ENCODE results near the gene CRY1. TPM values are rescaled to one million over a fixed set of nuclear protein-coding genes. Genes with fewer than 3 reads are reported as not detected.

CRY1 gene
- total RNA-seq, 1 experiment from 2014 or later: 19.4 TPM

GRCh38 chr12:107127482-107128430 is 34.4 kb upstream of the CRY1 start:
- DNase-seq: no peak
- no peak for TF ChIP-seq CTCF (IDR thresholded peaks at IDR 0.05; ENCODE audit: insufficient read depth in 1 of 2, low read depth in 1 of 2, low read length in 1 of 2, severe bottlenecking in 1 of 2, unreplicated experiment in 1 of 2)
- CTCF ChIA-PET: no interaction called here
- BruUV-seq (replicated peaks): no TSS peak
- no peak overlapping the region for H3K4me3 Mint-ChIP-seq (ENCODE audit: unreplicated experiment)
- no peaks in the 10 kb centered on the region for H3K4me1 Mint-ChIP-seq (ENCODE audit: low read depth, unreplicated experiment)
- H3K36me3 Mint-ChIP-seq (ENCODE audit: insufficient read depth, unreplicated experiment): no peaks in the 10 kb centered on the region
- POLR2A ChIA-PET: no interaction called here
- no peaks in the 10 kb centered on the region for H3K9me3 Mint-ChIP-seq (ENCODE audit: unreplicated experiment)
- H3K36me3 ChIP-seq (ENCODE audit: control insufficient read depth, insufficient read depth, low read length): no peaks in the 10 kb centered on the region
- no peaks in the 10 kb centered on the region; the same call in 1 of the 2 replicates for H3K27me3 ChIP-seq (replicated peaks; ENCODE audit: control insufficient read depth, insufficient read depth, low read length)
- peaks cover 16% of the 10 kb centered on the region for H3K27me3 Mint-ChIP-seq (ENCODE audit: insufficient read depth, unreplicated experiment)
- no peak overlapping the region for H3K27ac Mint-ChIP-seq (ENCODE audit: unreplicated experiment)
- H3K9me3 ChIP-seq: peaks cover 4% of the 10 kb centered on the region; the same call in 1 of the 2 replicates
- no peaks in the 10 kb centered on the region for H3K4me1 ChIP-seq
- intact Hi-C loops (cut with micrococcal nuclease; ENCODE audit: unreplicated experiment): loop anchor here (1.0 kb wide), 1 partner anchor 480 kb away; no protein-coding TSS in a partner anchor
- H3K4me3 ChIP-seq (ENCODE audit: low read depth, low read length): no peak overlapping the region

- no peak for DNase-seq
- no TSS peak for BruUV-seq (replicated peaks)
- intact Hi-C loops (cut with micrococcal nuclease; ENCODE audit: unreplicated experiment): loop anchor here (1.0 kb wide), 1 partner anchor 480 kb away; no protein-coding TSS in a partner anchor
- CTCF ChIA-PET: no interaction called here
- H3K9me3 ChIP-seq: peaks cover 4% of the 10 kb centered on the region; the same call in 1 of the 2 replicates
- POLR2A ChIA-PET: no interaction called here
- H3K36me3 Mint-ChIP-seq (ENCODE audit: insufficient read depth, unreplicated experiment): no peaks in the 10 kb centered on the region
- no peak overlapping the region for H3K27ac Mint-ChIP-seq (ENCODE audit: unreplicated experiment)
- H3K9me3 Mint-ChIP-seq (ENCODE audit: unreplicated experiment): no peaks in the 10 kb centered on the region
- peak in 1 of 2 experiments; percentile 32 for TF ChIP-seq CTCF (IDR thresholded peaks at IDR 0.05; ENCODE audit: insufficient read depth in 1 of 2, low read depth in 1 of 2, low read length in 1 of 2, severe bottlenecking in 1 of 2, unreplicated experiment in 1 of 2)
- peaks cover 7% of the 10 kb centered on the region for H3K4me1 Mint-ChIP-seq (ENCODE audit: low read depth, unreplicated experiment)
- H3K27me3 ChIP-seq (replicated peaks; ENCODE audit: control insufficient read depth, insufficient read depth, low read length): no peaks in the 10 kb centered on the region
- peaks cover 21% of the 10 kb centered on the region for H3K27me3 Mint-ChIP-seq (ENCODE audit: insufficient read depth, unreplicated experiment)
- H3K4me1 ChIP-seq: no peaks in the 10 kb centered on the region
- no peak overlapping the region for H3K4me3 ChIP-seq (ENCODE audit: low read depth, low read length)
- H3K4me3 Mint-ChIP-seq (ENCODE audit: unreplicated experiment): no peak overlapping the region
- no peaks in the 10 kb centered on the region for H3K36me3 ChIP-seq (ENCODE audit: control insufficient read depth, insufficient read depth, low read length)
Measured at GRCh38 chr12:107126796-107127481, 33.6 kb upstream of the CRY1 start.

- Histone ChIP-seq H3K4me1 (no peaks in the 10 kb centered on the region), H3K4me3 (ENCODE audit: low read depth, low read length) (no peak overlapping the region), H3K9me3 (peaks cover 4% of the 10 kb centered on the region; the same call in 1 of the 2 replicates), H3K27me3 (replicated peaks; ENCODE audit: control insufficient read depth, insufficient read depth, low read length) (no peaks in the 10 kb centered on the region), H3K36me3 (ENCODE audit: control insufficient read depth, insufficient read depth, low read length) (no peaks in the 10 kb centered on the region)
- ChIA-PET POLR2A (no interaction called here), CTCF (no interaction called here)
- Mint-ChIP-seq H3K27ac (ENCODE audit: unreplicated experiment) (no peak overlapping the region), H3K4me3 (ENCODE audit: unreplicated experiment) (no peak overlapping the region), H3K4me1 (ENCODE audit: low read depth, unreplicated experiment) (peaks cover 9% of the 10 kb centered on the region), H3K27me3 (ENCODE audit: insufficient read depth, unreplicated experiment) (peaks cover 23% of the 10 kb centered on the region), H3K9me3 (ENCODE audit: unreplicated experiment) (no peaks in the 10 kb centered on the region), H3K36me3 (ENCODE audit: insufficient read depth, unreplicated experiment) (no peaks in the 10 kb centered on the region)
- no peak for TF ChIP-seq CTCF (IDR thresholded peaks at IDR 0.05; ENCODE audit: insufficient read depth in 1 of 2, low read depth in 1 of 2, low read length in 1 of 2, severe bottlenecking in 1 of 2, unreplicated experiment in 1 of 2)
- no TSS peak for BruUV-seq (replicated peaks)
- intact Hi-C loops (cut with micrococcal nuclease; ENCODE audit: unreplicated experiment): no loop called here
- DNase-seq: no peak
Measured at GRCh38 chr12:107125833-107126232, 32.5 kb upstream of the CRY1 start.
